Gastrocnemius medialis (tissue), 4 donors: ENCODE data around the gene CLDN22.

Source experiments
- CTCF ChIP-seq, 5 experiments: fragments of 450-650 bp in 3 of 5; fragments of 200-600 bp in 2 of 5; sonication (generic) in 2 of 5; IDR thresholded peaks in 4 of 5; conservative IDR thresholded peaks in 1 of 5; 1 replicate in 4 of 5; 2 replicates in 1 of 5; pipeline ENCODE4 v1.5.1; 2016 to 2019; ENCODE audit warnings: antibody characterized with exemption in 5 of 5, mild to moderate bottlenecking in 3 of 5, moderate library complexity in 3 of 5
- POLR2A ChIP-seq, 2 donors: fragments of 450-650 bp; IDR thresholded peaks; one replicate each; pipeline ENCODE4 v1.6.1; 2017; ENCODE audit warnings: antibody characterized with exemption in 2 of 2, mild to moderate bottlenecking in 2 of 2, moderate library complexity in 2 of 2

- no peak for TF ChIP-seq POLR2A (IDR thresholded peaks at IDR 0.05)
- no peak for TF ChIP-seq CTCF (IDR thresholded peaks at IDR 0.05 in 4 of 5, conservative IDR thresholded peaks at IDR 0.05 in 1 of 5)
Observed at GRCh38 chr4:183349673-183350072, 29.6 kb upstream of the CLDN22 start.
